ES-I3 (cell line): ENCODE results near the gene SUFU.

ENCODE experiments used
- H3K36me3 ChIP-seq: 2 replicates; pipeline ENCODE4 v1.6.1; 2013; ENCODE audit warnings: mild to moderate bottlenecking, low read length, control low read depth, moderate library complexity; ENCODE audit not compliant: insufficient read depth
- H3K4me1 ChIP-seq: 2 replicates; pipeline ENCODE4 v1.6.1; 2013; ENCODE audit warnings: mild to moderate bottlenecking, control low read depth, low read length; ENCODE audit not compliant: insufficient read depth
- H3K9ac ChIP-seq: 2 replicates; pipeline ENCODE4 v1.6.1; 2013; ENCODE audit warnings: low read depth, mild to moderate bottlenecking, low read length, moderate library complexity
- H3K9me3 ChIP-seq: 2 replicates; pipeline ENCODE4 v1.6.1; 2013; ENCODE audit warnings: mild to moderate bottlenecking, low read length, moderate library complexity; ENCODE audit not compliant: control insufficient read depth, insufficient read depth

The SUFU gene

GRCh38 chr10:102627291-102627735, 123.5 kb downstream of the SUFU start:
- Histone ChIP-seq H3K9ac (peak overlapping the region; percentile 32; the same call in 1 of the 2 replicates), H3K36me3 (no peaks in the 10 kb centered on the region), H3K4me1 (peaks cover 54% of the 10 kb centered on the region), H3K9me3 (no peaks in the 10 kb centered on the region)

DNA sequence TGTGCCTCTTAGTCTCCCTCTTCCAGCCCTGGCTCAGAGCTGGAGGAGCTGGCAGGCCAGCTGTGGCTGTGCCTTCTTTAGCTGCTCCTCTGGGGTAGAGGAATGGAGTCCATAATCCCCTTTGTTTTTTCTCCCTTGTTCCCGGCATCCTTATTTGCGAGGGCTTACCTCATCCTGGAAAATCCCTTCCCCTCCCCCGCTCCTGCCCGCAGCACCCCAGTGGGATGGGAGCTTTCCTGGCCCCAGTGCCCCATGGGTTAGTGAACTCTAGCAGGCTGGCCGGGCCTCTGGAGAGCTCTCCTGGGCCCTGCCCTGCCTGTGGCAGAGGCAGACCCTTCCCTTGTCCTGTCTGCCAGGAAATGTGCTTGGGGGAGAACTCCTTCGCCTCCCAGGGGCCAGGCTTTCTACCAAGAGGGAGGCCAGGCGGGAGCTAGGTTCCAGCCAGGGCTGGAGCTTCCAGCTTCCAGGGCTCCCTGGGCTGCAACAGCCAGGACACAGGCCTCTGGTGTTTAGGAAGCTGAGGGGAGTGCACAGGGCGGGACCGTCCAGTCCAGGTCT, 124.0 kb downstream of the SUFU start:
- Histone ChIP-seq H3K36me3 (no peaks in the 10 kb centered on the region), H3K9ac (peak overlapping the region; percentile 32; the same call in 1 of the 2 replicates), H3K4me1 (peaks cover 59% of the 10 kb centered on the region)

DNA sequence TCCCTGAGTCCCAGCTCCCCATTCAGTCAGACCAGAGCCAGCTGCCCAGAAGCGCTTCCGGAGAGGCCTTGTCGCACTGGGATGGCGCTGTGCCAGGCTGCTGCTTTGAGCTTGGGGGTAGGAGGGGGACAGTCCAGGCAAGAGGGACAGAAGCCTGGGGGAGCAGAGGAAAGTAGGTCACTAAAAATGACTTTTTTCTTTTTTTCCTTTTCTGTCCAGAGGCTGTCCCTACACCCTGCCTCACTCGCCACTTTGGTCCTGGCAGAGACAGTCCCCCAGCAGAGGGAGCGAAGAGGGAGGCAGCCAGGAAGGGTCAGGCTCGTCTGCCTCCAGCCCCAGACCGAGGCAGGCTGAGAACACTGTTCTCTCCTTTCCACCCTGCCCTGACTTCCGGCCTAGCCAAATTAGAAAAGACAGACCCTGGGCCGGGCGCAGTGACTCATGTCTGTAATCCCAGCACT, 124.7 kb downstream of the SUFU start:
- H3K36me3 ChIP-seq = no peaks in the 10 kb centered on the region
- H3K9me3 ChIP-seq = no peaks in the 10 kb centered on the region
- no peak overlapping the region; the same call in 1 of the 2 replicates for H3K9ac ChIP-seq
- H3K4me1 ChIP-seq = peaks cover 66% of the 10 kb centered on the region

More for the DNA sequence above, 124.0 kb downstream of the SUFU start:
- no peaks in the 10 kb centered on the region for H3K9me3 ChIP-seq

DNA sequence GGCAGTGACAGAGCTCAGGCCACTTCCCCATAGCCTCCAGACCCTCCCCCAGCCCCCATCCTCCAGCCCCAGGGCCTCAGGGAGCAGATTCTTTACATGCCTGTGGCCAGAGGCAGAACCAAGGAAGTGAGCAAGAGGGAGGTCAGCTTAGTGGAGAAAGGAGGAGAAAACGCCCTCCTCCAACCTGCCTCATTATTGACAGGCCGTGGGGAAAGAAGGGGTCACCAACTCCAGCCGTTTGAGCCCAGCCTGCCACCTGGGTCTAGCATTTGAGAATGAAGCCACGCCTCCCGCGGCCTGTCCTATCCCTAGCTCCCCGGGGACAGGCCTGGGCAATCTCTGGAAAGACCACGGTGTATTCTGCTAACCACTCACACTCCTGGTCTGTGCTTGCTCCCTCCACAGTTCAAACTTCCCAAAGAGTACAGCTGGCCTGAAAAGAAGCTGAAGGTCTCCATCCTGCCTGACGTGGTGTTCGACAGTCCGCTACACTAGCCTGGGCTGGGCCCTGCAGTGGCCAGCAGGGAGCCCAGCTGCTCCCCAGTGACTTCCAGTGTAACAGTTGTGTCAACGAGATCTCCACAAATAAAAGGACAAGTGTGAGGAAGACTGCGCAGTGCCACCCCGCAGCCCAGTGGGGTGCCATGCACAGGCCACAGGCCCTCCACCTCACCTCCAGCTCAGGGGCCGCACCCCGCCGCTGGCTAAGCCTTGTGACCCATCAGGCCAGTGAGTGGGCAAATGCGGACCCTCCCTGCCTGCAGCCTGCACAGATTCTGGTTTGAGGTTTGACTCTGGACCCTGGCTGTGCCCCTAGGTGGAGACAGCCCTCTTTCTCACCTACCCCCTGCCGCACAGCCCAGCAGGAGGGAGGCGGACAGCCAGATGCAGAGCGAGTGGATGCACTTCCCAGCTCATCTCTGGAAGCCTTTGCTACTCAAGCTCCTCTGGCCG, 126.2 kb downstream of the SUFU start:
- peaks cover 77% of the 10 kb centered on the region for H3K4me1 ChIP-seq
- no peaks in the 10 kb centered on the region for H3K36me3 ChIP-seq
- H3K9me3 ChIP-seq = no peaks in the 10 kb centered on the region
- peak overlapping the region; percentile 18; the same call in 1 of the 2 replicates for H3K9ac ChIP-seq

- H3K9ac ChIP-seq = no peak overlapping the region
- peaks cover 73% of the 10 kb centered on the region for H3K4me1 ChIP-seq
Measured at GRCh38 chr10:102630663-102631062, 126.9 kb downstream of the SUFU start.

GRCh38 chr10:102631525-102632393, 128.0 kb downstream of the SUFU start:
- H3K9me3 ChIP-seq = no peaks in the 10 kb centered on the region
- H3K9ac ChIP-seq = no peak overlapping the region
- H3K36me3 ChIP-seq = no peaks in the 10 kb centered on the region
- peaks cover 65% of the 10 kb centered on the region for H3K4me1 ChIP-seq

More at GRCh38 chr10:102630663-102631062, 126.9 kb downstream of the SUFU start:
- Histone ChIP-seq H3K9me3 (no peaks in the 10 kb centered on the region), H3K36me3 (no peaks in the 10 kb centered on the region)

GRCh38 chr10:102632394-102633111, 128.8 kb downstream of the SUFU start:
- H3K4me1 ChIP-seq = peaks cover 57% of the 10 kb centered on the region
- no peaks in the 10 kb centered on the region for H3K9me3 ChIP-seq
- no peak overlapping the region for H3K9ac ChIP-seq
- H3K36me3 ChIP-seq = no peaks in the 10 kb centered on the region

DNA sequence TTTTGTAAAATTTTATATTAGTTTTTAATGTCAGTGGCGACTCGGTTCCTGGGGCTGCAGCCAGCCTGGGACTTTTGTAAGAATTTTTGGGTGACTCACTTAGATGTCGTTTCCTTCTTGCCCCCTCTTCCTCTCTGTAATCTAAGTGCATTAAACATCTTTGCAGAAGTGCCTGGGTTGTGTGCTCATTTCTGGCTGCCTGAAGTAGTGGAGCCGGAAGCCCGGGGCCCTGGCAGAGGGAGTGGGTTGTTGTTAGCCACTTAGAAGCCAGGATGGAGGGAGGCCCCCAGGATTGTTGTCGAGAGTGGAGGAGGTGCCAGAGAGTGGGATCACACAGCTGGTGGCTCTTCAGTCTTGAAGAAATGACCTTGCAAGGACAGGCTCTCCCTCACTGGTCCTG, 129.5 kb downstream of the SUFU start:
- H3K36me3 ChIP-seq = no peaks in the 10 kb centered on the region
- H3K9ac ChIP-seq = no peak overlapping the region
- H3K4me1 ChIP-seq = peaks cover 51% of the 10 kb centered on the region
- H3K9me3 ChIP-seq = no peaks in the 10 kb centered on the region

GRCh38 chr10:102633848-102634247, 130.1 kb downstream of the SUFU start:
- Histone ChIP-seq H3K9ac (no peak overlapping the region), H3K4me1 (peaks cover 46% of the 10 kb centered on the region), H3K36me3 (no peaks in the 10 kb centered on the region), H3K9me3 (no peaks in the 10 kb centered on the region)

DNA sequence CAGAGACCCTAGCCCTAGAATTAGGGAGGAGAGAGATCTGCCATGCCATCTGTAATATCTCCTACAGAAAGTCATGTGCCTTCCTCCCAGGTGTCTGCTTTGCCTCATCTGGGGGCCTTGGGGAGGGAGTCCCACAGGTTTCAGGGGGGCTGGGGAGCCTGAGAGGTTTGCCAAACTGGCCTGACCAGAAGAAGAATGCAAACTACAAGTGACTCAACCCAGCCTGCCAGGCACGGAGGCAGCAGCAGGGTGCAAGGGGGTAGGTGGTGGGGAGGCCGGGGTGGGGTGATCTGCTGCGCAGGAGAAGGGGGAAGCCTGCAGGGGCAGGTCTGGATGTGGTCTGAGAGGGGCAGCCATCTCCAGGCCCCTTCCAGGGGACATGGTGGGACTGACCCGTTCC, 130.9 kb downstream of the SUFU start:
- peaks cover 41% of the 10 kb centered on the region for H3K4me1 ChIP-seq
- H3K9ac ChIP-seq = no peak overlapping the region
- no peaks in the 10 kb centered on the region for H3K36me3 ChIP-seq
- no peaks in the 10 kb centered on the region for H3K9me3 ChIP-seq

GRCh38 chr10:102635377-102635776, 131.6 kb downstream of the SUFU start:
- no peaks in the 10 kb centered on the region for H3K36me3 ChIP-seq
- no peaks in the 10 kb centered on the region for H3K9me3 ChIP-seq
- no peak overlapping the region for H3K9ac ChIP-seq
- peaks cover 34% of the 10 kb centered on the region for H3K4me1 ChIP-seq

- Histone ChIP-seq H3K9me3 (no peaks in the 10 kb centered on the region), H3K4me1 (peaks cover 6% of the 10 kb centered on the region), H3K9ac (no peak overlapping the region), H3K36me3 (no peaks in the 10 kb centered on the region)
Measured at GRCh38 chr10:102639537-102639936, 135.8 kb downstream of the SUFU start.

GRCh38 chr10:102641402-102641801, 137.6 kb downstream of the SUFU start:
- Histone ChIP-seq H3K9ac (peak overlapping the region; percentile 80), H3K4me1 (no peaks in the 10 kb centered on the region), H3K36me3 (no peaks in the 10 kb centered on the region), H3K9me3 (no peaks in the 10 kb centered on the region)
